NCI-H526 (cell line): ENCODE measurements around the gene ADNP2.
"Not testable (repeated sequence)": the region's sequence is repeated elsewhere in the genome, so short reads cannot be mapped to it uniquely, and the experiment has no call there.

Source experiments
- DNase-seq, 2 experiments: peaks; one replicate each; lab custom pipeline; 2025; lab: John Stamatoyannopoulos, UW

Gene ADNP2

DNA sequence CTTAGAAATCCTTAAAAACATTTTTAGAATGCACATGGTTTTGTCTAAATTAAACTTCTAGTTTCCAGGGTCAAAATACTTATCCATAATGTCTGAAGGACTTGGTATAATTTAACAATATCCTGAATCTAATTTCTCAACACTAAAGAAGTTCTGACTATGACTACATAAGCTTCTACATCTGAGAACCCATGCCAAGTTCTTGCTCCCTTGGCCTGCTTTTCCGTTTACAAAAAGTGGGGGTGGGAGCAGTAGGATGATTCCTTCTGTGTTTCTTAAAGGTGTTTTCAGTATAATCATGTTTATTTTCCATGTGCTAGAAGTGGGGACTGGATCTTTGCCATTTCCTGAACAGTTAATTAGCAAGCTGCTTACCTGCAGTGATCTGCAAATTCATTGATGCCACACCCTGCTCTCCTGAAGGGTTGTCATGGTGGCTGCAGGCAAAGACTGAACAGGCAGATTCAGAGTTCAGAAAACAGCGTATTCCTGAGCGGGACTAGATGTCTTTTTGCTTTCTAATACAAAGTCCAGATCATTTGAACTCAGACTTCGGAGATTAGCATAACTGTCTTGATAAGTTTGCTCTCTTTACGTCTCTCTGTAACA is 36.2 kb downstream of the ADNP2 start:
- no peak for DNase-seq

DNA sequence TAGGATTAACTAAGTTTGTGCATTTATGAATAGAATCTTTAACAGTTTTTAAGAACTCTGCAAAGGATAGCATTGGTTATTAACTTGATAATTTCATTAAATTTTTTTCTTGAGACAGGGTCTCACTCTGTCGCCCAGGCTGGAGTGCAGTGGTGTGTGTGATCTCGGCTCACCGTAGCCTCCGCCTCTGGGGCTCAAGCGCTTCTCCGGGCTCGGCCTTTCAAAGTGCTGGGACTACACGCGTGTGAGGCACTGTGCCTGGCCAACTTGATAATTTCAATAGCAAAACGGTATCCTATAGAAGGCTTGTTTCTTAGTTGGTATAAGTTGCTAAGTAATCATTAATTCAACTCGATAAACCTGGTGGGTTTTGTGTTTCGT is 38.0 kb downstream of the ADNP2 start:
- peak in 1 of 2 experiments; percentile 50 for DNase-seq

DNA sequence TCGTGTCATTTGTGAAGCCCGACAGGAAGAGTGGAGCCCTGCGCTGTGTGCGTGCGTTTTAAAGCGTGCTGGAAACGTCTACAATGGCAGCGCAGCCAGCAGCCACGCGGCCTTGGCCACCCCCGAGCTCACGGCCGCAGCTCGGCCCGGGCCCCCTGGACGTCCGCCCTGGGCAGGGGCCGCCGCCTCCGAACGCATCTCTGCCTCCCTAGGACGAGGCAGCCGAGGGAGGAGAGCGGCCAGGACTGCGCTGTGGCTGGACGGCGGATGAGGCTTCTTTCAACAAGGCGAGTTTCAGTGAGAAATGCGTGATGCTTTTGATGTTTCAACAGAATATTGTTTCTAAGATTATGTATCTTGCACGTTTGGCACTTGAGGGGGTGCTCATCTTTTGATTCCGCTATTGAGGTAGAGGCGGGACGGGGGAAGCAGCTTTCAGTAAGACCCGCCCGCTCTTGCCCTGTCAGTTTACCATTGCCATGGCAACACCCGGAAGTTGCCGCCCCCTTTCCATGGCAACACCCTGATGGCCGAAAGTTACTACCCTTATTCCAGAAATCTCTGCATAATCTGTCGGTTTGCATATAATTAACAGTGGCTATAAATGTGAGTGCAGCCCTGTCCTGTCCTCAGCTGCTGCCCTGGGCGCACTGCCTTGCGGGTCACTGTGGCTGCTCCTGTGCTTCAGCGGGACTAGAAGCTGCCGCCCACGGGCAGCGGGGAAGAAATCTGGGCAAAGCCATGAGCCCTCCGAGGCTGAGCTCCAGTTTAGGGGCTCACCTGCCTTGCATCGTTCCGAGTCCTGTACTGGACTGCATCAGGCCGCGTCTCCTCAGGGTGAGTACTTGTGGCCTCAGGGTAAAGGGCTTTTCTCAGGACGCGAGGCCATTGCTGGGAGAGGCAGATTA is 38.6 kb downstream of the ADNP2 start:
- DNase-seq = peak; percentile 82 to 88

GRCh38 chr18:80148326-80149199 is 39.5 kb downstream of the ADNP2 start:
- peak in 1 of 2 experiments; percentile 40 for DNase-seq

DNA sequence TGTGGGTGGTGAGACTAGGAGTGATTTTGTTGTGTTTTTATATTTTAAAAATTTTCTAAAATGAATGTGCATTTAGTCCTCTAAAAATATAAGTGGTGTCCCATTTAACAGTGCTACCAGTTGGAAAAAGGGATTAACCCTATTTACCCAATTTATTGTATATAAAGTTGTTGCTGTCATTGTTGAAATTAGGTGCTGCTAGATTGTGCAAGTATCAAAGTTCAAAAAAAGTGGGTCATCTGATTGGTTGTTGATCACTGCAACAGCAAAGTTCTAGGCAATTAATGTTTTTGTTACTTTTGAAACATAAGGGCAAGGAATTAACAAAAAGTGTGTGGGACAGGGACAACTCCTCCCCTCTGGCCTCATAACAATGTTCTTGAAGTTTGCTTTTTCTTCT is 40.6 kb downstream of the ADNP2 start:
- DNase-seq = no peak

- peak in 1 of 2 experiments; percentile 44 for DNase-seq
These were observed 45.2 kb downstream of the ADNP2 start for GRCh38 chr18:80154293-80154692.

- DNase-seq = peak in 1 of 2 experiments; percentile 66
These were observed 48.8 kb downstream of the ADNP2 start for GRCh38 chr18:80157708-80158343.

- no peak for DNase-seq
These were observed 49.3 kb downstream of the ADNP2 start for GRCh38 chr18:80158365-80158764.

GRCh38 chr18:80159713-80160636 is 50.9 kb downstream of the ADNP2 start:
- DNase-seq = no peak

DNA sequence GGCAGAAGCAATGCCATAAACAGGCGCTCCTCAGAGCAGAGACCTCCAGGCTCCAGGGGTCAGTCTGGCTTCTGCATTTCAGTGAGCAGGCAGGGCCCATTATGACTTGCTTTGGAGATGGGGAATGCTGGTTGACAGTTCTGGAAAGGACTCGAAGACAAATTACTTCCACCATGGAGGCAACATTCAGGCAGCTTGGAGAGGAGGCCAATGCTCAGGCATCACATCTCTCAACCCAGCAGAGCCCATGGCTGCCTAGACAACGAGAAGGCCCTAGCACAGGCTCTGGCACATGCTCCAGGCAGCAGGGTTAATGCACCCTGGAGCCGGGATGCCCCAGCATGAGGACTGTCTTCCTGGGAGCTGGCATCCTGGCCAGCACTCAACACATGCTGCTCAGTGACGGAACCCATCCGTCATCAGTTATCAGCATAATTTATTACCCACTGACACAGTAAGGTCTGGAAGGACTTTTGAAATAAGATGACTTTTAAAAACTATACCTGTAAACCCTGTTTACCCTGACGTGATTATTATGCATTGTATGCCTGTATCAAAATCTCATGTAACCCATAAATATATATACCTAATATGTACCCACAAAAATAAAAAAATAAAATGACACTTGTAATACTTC is 52.8 kb downstream of the ADNP2 start:
- no peak for DNase-seq

GRCh38 chr18:80163183-80163582 is 54.1 kb downstream of the ADNP2 start:
- no peak for DNase-seq

DNA sequence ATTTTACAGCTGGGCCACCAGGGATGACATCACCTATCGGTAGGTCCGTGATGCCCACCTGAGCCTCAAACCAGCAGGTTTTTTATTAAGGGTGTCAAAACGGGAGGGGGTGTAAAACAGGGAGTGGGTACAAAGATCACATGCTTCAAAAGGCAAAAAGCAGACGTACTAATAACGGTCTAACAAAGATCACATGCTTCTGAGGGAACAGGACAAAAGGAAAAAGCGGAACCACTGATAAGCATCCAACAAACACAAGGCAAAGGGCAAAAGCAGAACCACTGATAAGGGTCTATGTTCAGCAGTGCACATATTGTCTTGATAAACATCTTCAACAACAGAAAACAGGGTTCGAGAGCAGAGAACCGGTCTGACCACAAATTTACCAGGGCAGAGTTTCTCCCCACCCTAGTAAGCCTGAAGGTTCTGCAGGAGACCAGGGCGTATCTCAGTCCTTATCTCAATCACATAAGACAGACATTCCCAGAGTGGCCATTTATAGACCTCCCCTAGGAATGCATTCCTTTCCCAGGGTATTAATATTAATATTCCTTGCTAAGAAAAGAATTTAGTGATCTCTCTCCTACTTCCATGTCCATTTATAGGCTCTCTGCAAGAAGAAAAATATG is 55.8 kb downstream of the ADNP2 start:
- not testable (repeated sequence) for DNase-seq

- no peak for DNase-seq
These were observed 57.2 kb downstream of the ADNP2 start for GRCh38 chr18:80166240-80166639.

DNA sequence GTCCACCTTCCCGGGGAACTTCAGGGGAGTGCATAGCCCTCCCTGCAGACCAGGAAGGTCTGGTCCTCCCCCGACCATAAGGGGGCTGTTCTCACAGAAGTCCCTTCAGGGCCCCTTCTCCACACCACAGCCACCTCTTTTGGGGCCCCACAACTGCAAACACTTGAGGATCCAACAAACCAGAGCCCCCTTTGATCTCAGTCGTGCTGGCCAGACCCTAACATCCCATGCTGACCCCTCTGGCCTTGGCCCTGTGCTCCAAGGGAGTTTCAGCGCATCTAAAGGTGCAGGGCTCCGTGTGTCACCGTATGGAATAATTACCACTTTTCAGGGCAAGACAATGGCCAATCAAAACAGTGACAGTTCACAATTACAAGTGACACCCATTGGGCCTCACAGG is 57.7 kb downstream of the ADNP2 start:
- no peak for DNase-seq

GRCh38 chr18:80167331-80167730 is 58.3 kb downstream of the ADNP2 start:
- no peak for DNase-seq

DNA sequence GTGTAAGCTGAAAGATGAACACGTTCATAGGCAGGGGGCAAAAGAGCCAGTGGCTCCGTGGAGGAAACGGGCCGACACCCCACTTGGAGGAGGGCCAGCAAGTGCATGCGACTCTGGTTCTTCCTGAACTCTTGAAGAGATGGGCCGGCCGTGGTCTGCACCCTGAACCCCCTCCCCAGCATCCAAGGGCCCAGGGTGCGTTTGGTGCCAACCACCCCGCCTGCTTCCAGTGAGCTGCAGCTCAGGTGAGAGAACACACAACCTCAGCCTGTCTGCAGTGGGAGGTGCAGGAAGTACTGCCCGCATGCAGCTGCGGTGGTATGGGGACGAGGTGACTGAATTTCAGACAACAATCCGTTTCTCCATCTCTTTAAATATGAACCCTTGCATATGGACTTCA is 58.9 kb downstream of the ADNP2 start:
- DNase-seq = no peak

- no peak for DNase-seq
These were observed 59.3 kb downstream of the ADNP2 start for GRCh38 chr18:80168346-80168745.

DNA sequence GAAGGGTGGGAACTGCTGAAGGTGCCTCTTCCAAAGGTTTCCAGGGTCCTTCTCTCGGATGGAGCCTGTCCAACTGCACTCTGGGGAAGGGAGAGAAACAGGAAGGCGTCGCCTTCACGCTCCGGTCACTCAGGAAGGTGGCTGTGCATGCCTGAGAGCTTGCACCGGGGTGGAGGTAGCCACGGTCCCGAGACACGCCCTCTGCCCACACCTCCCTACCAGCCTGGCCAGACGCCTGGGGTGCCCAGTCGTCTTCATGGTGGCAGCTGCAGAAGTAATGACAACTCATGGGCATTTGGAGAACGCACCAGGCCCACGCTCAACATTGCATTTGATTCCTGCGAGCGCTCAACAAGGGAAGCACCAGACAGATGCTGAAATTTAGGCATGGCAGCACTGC is 59.9 kb downstream of the ADNP2 start:
- no peak for DNase-seq

DNA sequence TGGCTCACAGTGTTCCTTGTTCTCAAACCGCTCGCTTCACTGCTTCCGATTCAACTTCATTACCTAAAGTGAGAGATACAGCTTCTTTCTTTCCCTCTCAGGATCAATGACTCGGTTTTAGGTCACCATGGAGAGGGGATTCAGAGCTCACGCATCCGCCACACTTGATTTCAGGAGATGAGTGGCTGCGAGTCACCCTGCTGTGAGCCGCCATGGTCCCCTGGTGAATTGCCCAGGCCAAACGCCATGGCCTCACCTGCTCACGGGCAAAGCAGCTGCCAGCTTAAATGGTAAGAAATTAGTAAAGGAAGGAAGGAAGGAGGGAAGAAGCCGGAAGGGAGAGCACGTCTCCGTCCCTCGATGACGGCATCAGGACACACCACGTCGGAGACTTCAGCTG is 60.5 kb downstream of the ADNP2 start:
- DNase-seq = no peak
